Measurements from ENCODE around the gene EBLN2.

GRCh38 chr3:73056845-73057150, 4.7 kb upstream of the EBLN2 start:
- no peak for TF ChIP-seq CTCF (IDR thresholded peaks at IDR 0.05)
- TF ChIP-seq POLR2A (IDR thresholded peaks at IDR 0.05): no peak

Measured in thyroid gland (tissue), 4 donors.